ENCODE results near the gene CXCR6. TPM values are rescaled to one million over a fixed set of nuclear protein-coding genes. Genes with fewer than 3 reads are reported as not detected.

Gene CXCR6
- total and polyA plus RNA-seq, 2 of the 8 experiments (the other 6 are each of a cell fraction or from before 2014, with no cell fraction given) = not detected

GRCh38 chr3:45937206-45938042 lies 5.8 kb upstream of the CXCR6 start:
- H2AK5ac ChIP-seq (ENCODE audit: low read depth, low read length) = no peak overlapping the region
- H3K4me3 ChIP-seq (ENCODE audit: extremely low read depth in 1 of 4, insufficient read depth in 2 of 4, low read depth in 3 of 4, low read length in 4 of 4) = no peak overlapping the region
- no peaks in the 10 kb centered on the region for H3K9me3 ChIP-seq (ENCODE audit: insufficient read depth in 2 of 2, low read depth in 1 of 2, low read length in 1 of 2)
- H3K36me3 ChIP-seq (ENCODE audit: control insufficient read depth in 2 of 4, insufficient read depth in 4 of 4, low read length in 3 of 4) = peaks cover 0 to 19% (median 4%) of the 10 kb centered on the region in 4 experiments; a peak in 6 of 8 replicates
- H4K8ac ChIP-seq (ENCODE audit: extremely low read depth, insufficient read depth, low read length) = no peak overlapping the region
- no peak overlapping the region for H2BK5ac ChIP-seq (ENCODE audit: low read depth, low read length)
- H3K9ac ChIP-seq (replicated peaks in 1 of 4; ENCODE audit: extremely low read depth in 1 of 4, low read depth in 3 of 4, low read length in 3 of 4) = no peak overlapping the region
- no peak overlapping the region for H4K91ac ChIP-seq (replicated peaks; ENCODE audit: insufficient read length, low read length)
- H3K18ac ChIP-seq (ENCODE audit: extremely low read depth, low read length) = no peak overlapping the region
- H3K4me2 ChIP-seq (ENCODE audit: insufficient read depth in 1 of 2, low read depth in 2 of 2, low read length in 2 of 2) = no peak overlapping the region
- no peak overlapping the region for H2AFZ ChIP-seq (ENCODE audit: low read length)
- H3K14ac ChIP-seq (ENCODE audit: insufficient read length) = no peak overlapping the region
- H3K79me2 ChIP-seq (ENCODE audit: control insufficient read depth in 1 of 2, insufficient read depth in 2 of 2, low read length in 2 of 2) = no peaks in the 10 kb centered on the region
- H3K27me3 ChIP-seq (replicated peaks in 1 of 4; ENCODE audit: control insufficient read depth in 3 of 4, extremely low read depth in 1 of 4, insufficient read depth in 3 of 4, low read length in 3 of 4) = no peaks in the 10 kb centered on the region
- H2BK12ac ChIP-seq (ENCODE audit: low read depth, low read length) = no peak overlapping the region
- ChIA-PET CTCF (ENCODE audit: partially characterized antibody) (interaction anchor here (0.9 to 7.8 kb wide), 12 partner anchors 7 to 270 kb away, joined by 3 to 54 read pairs (median 4); no protein-coding TSS in a partner anchor), POLR2A (ENCODE audit: partially characterized antibody) (no interaction called here)
- no peak overlapping the region for H4K5ac ChIP-seq (ENCODE audit: insufficient read length, low read depth, low read length)
- DNase-seq (ENCODE audit: low read depth in 1 of 2, low spot score in 2 of 2) (no peak), FAIRE-seq (no peak)
- no peaks in the 10 kb centered on the region for H3K79me1 ChIP-seq (ENCODE audit: low read depth, low read length)
- H3K4ac ChIP-seq (replicated peaks; ENCODE audit: insufficient read length, low read depth, low read length) = no peak overlapping the region
- H3K27ac ChIP-seq (ENCODE audit: low read depth, low read length) = no peak overlapping the region
- H2BK15ac ChIP-seq (ENCODE audit: low read length) = no peak overlapping the region
- 94% methylated on average over 8 of the region's 8 CpGs; no CpG with 5 or more reads in 1 of the 2 experiments for WGBS, 2 experiments (ENCODE audit: extremely low coverage in 1 of 2, insufficient coverage in 1 of 2, insufficient read length in 1 of 2, insufficient replicate concordance in 2 of 2, low coverage in 1 of 2, low lambda C conversion rate in 2 of 2, missing lambda C conversion rate in 1 of 2)
- H3K4me1 ChIP-seq (replicated peaks in 1 of 4; ENCODE audit: control insufficient read depth in 3 of 4, insufficient read depth in 4 of 4, low read length in 3 of 4) = peaks cover 0 to 2% (median under 1%) of the 10 kb centered on the region in 4 experiments; a peak in 2 of 7 replicates
- no peak overlapping the region for H3K56ac ChIP-seq (replicated peaks; ENCODE audit: insufficient read length, low read depth, low read length)
- peaks cover 0 to 2% of the 10 kb centered on the region in 2 experiments for H4K20me1 ChIP-seq (replicated peaks in 1 of 2; ENCODE audit: control insufficient read depth in 1 of 2, insufficient read depth in 2 of 2, low read length in 2 of 2)
- H3K23me2 ChIP-seq (ENCODE audit: low read depth, low read length) = no peaks in the 10 kb centered on the region
- TF ChIP-seq CHD2 (IDR thresholded peaks at IDR 0.05; ENCODE audit: low read length) (no peak), CTCF (IDR thresholded peaks at IDR 0.05; ENCODE audit: control extremely low read depth in 1 of 3, insufficient read depth in 1 of 3, low read depth in 1 of 3, low read length in 3 of 3) (peak in 2 of 3 experiments; percentile 6 to 10; a peak in 2 of 4 replicates)
- no peak overlapping the region for H2BK120ac ChIP-seq (replicated peaks; ENCODE audit: low read depth, low read length)
- no peak overlapping the region for H2BK20ac ChIP-seq (ENCODE audit: low read length)
- H3K23ac ChIP-seq (ENCODE audit: insufficient read length) = no peak overlapping the region
